Astrocyte of the spinal cord (primary cell): ENCODE results near the gene STARD8.

Experiments
- DNase-seq: peaks from one replicate; pipeline ENCODE4 v3.0.0; 2011; ENCODE audit warnings: low read depth, low spot score
- H3K4me3 ChIP-seq: 2 replicates; pipeline ENCODE4 v1.5.1; 2011; ENCODE audit warnings: low read depth, mild to moderate bottlenecking, low read length, moderate library complexity
- CTCF ChIP-seq: IDR thresholded peaks from 2 replicates; pipeline ENCODE4 v1.5.1; 2012; ENCODE audit warnings: low read depth, mild to moderate bottlenecking, low read length, inconsistent platforms
- in situ Hi-C: cut with HindIII; loops from 2 replicates; pipeline ENCODE4 v1.10.0; 2017; ENCODE audit warnings: low sequenced_read_pairs

STARD8 gene

DNA sequence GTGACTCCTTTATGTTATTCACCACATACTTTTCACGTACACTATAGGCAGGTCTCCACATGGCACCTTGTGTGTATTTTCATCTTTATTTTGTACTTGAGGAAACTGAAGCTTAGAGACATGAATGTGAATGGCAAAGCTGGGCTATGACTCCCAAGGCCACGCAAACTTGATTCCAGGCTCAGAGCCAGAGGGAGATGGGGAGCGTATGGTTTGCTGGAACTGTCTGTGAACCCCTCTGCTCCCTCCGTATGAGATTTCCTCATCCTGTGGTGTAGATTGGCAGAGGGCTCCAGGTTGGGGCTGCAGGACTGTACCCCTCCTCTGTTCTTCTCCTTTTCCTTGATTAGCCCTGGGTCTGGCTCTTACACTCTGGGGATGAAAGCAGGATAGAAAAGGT is 16.1 kb upstream of the STARD8 start:
- TF ChIP-seq CTCF, result no peak
- DNase-seq, result no peak
- in situ Hi-C loops, result no loop called here
- H3K4me3 ChIP-seq, result no peak overlapping the region

DNA sequence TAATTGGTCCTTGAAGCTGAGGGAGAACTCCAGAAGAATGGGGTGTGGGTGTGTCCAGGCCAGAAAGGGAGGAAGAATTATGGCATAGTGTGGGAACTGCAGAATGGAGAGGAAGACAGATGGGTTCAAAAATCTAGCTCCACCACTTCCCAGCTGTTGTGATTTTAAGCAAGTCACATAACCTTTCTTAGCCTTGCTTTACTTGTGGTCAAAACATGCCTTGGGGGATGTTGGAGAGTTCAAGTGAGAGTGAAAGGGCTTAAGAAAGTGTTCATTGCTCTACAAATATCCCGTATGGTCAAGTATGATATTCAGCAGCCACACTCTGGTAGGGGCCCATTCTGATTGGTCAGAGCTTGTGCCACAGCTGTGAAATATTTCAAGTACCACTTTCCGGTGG is 15.0 kb upstream of the STARD8 start:
- no peak overlapping the region for H3K4me3 ChIP-seq
- in situ Hi-C loops, result no loop called here
- TF ChIP-seq CTCF, result no peak
- DNase-seq, result no peak

GRCh38 chrX:68633981-68634380 is 13.5 kb upstream of the STARD8 start:
- H3K4me3 ChIP-seq, result no peak overlapping the region
- no peak for DNase-seq
- no peak for TF ChIP-seq CTCF
- in situ Hi-C loops, result no loop called here

GRCh38 chrX:68634649-68635227 is 12.7 kb upstream of the STARD8 start:
- in situ Hi-C loops, result no loop called here
- no peak overlapping the region for H3K4me3 ChIP-seq
- no peak for TF ChIP-seq CTCF
- no peak for DNase-seq

DNA sequence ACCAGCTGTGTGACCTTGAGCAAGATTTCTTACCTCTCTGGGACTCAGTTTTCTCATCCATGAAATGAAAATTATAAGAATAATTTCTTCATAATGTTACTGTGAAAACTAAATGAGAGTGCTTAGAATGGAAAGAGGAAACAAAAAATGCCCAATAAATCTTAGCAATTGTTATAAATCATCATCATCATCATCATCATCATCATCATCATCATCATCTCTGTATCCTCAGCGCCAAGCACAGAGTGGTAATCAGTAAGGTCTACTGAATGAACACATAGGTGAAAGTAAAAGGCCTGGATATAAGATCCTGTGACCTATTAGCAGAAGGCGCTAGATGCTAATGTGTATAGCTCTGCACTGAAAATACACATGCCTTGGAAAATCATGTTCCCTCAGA is 6.8 kb upstream of the STARD8 start:
- no peak for DNase-seq
- in situ Hi-C loops, result no loop called here
- TF ChIP-seq CTCF, result no peak
- H3K4me3 ChIP-seq, result no peak overlapping the region

GRCh38 chrX:68644861-68645260 is 2.6 kb upstream of the STARD8 start:
- in situ Hi-C loops, result no loop called here
- no peak for TF ChIP-seq CTCF
- DNase-seq, result no peak
- no peak overlapping the region for H3K4me3 ChIP-seq

DNA sequence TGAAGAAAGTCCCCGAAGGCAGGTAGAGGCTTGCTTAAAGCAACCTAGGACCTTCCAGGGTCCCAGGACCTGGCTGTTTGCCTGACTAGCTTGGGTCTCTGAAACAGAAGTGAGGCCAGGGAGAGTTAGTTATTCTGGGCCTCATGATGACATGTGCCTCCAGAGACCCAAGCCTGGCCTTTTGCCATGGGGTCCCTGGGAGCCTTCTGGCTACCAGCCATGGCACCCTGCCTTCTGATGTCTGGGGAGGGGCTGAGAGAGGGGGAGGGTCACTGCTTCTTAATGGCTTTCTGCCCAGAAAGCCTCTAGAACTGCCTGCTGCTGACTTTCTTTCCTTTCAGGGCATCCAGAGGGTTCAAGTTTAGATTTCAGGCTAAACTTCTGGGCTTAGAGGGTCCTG is 1.0 kb upstream of the STARD8 start:
- no peak for DNase-seq
- TF ChIP-seq CTCF, result no peak
- H3K4me3 ChIP-seq, result no peak overlapping the region
- in situ Hi-C loops, result no loop called here
